Panc1 (cell line): ENCODE data around the gene FOXK2. TPM values are rescaled to one million over a fixed set of nuclear protein-coding genes. Genes with fewer than 3 reads are reported as not detected.
"Not testable (repeated sequence)": the region's sequence is repeated elsewhere in the genome, so short reads cannot be mapped to it uniquely, and the experiment has no call there.

Experiments
- ATAC-seq: fragments of 200-7000 bp; cut with Tn5 transposase; 2 replicates; pipeline ENCODE4 v1.9.1; 2020; ENCODE audit warnings: mild to moderate bottlenecking, moderate library complexity
- BruUV-seq: library from RNA; stranded (reverse); fragments of 400-500 nt; replicated peaks from 2 replicates; lab custom pipeline; 2021; lab: Mats Ljungman, UMichigan
- CTCF ChIA-PET: fragments of 300-600 bp; sonication (Branson Sonifier 250); formaldehyde crosslinking; loops from one replicate; lab custom pipeline; 2022; ENCODE audit warnings: antibody characterized with exemption; lab: Charles Lee
- POLR2A ChIA-PET: fragments of 300-600 bp; sonication (Branson Sonifier 250); formaldehyde crosslinking; loops from one replicate; lab custom pipeline; 2022; ENCODE audit warnings: antibody characterized with exemption; lab: Charles Lee
- DNase-seq: peaks from one replicate; pipeline ENCODE4 v3.0.0-alpha.2; 2010; ENCODE audit warnings: low read depth, low spot score
- H3K27ac ChIP-seq: 2 replicates; pipeline ENCODE4 v1.5.1; 2011; ENCODE audit warnings: mild to moderate bottlenecking, low read length, inconsistent platforms
- H3K27me3 ChIP-seq: fragments of 200-500 bp; sonication (Bioruptor generic); 2 replicates; pipeline ENCODE4 v1.6.0; 2014; ENCODE audit warnings: low read length, inconsistent platforms; ENCODE audit not compliant: control insufficient read depth, insufficient read depth
- H3K36me3 ChIP-seq: fragments of 200-500 bp; sonication (Bioruptor generic); 2 replicates; pipeline ENCODE4 v1.5.1; 2014; ENCODE audit warnings: inconsistent platforms, mild to moderate bottlenecking, low read length, moderate library complexity; ENCODE audit not compliant: control insufficient read depth, insufficient read depth
- H3K4me1 ChIP-seq: 2 replicates; pipeline ENCODE4 v1.5.1; 2011; ENCODE audit warnings: inconsistent platforms, mild to moderate bottlenecking, low read length, moderate library complexity; ENCODE audit not compliant: control insufficient read depth, insufficient read depth
- H3K4me3 ChIP-seq, 2 experiments: 2 replicates each; pipeline ENCODE4 v1.5.1; 2011 to 2012; ENCODE audit warnings: low read depth in 2 of 2, low read length in 2 of 2, mild to moderate bottlenecking in 2 of 2, inconsistent platforms in 1 of 2, moderate library complexity in 1 of 2
- H3K9me3 ChIP-seq: fragments of 200-500 bp; sonication (Bioruptor generic); 2 replicates; pipeline ENCODE4 v1.5.1; 2014; ENCODE audit warnings: low read depth, mild to moderate bottlenecking, inconsistent platforms, low read length, moderate library complexity; ENCODE audit not compliant: control insufficient read depth, insufficient read depth
- CTCF ChIP-seq: fragments of 450-650 bp; IDR thresholded peaks from 2 replicates; pipeline ENCODE4 v1.5.1; 2017; ENCODE audit warnings: mild to moderate bottlenecking
- POLR2AphosphoS5 ChIP-seq: IDR thresholded peaks from 2 replicates; pipeline ENCODE4 v1.6.1; 2012; ENCODE audit warnings: mild to moderate bottlenecking, low read depth, low read length, moderate library complexity
- SIN3A ChIP-seq: IDR thresholded peaks from 2 replicates; pipeline ENCODE4 v1.6.1; 2012; ENCODE audit warnings: low read depth, mild to moderate bottlenecking, low read length, moderate library complexity, borderline replicate concordance; ENCODE audit not compliant: insufficient read depth
- TCF7L2 ChIP-seq: IDR thresholded peaks from 2 replicates; pipeline ENCODE4 v1.6.1; 2011; ENCODE audit warnings: mild to moderate bottlenecking, low read depth, low read length, inconsistent platforms
- in situ Hi-C: cut with HindIII; loops from 2 replicates; pipeline ENCODE4 v1.10.0; 2016; ENCODE audit warnings: low sequenced_read_pairs, low pct_unique_long_range_greater_than_20kb
- intact Hi-C: fragments of 100-400 bp; cut with micrococcal nuclease; formaldehyde crosslinking; loops from one replicate; pipeline ENCODE4 v1.10.0; 2022; ENCODE audit not compliant: unreplicated experiment
- total RNA-seq: library from RNA; stranded (reverse); gene quantifications from one replicate; pipeline ENCODE4 v1.2.1, GENCODE V29; 2021; ENCODE audit not compliant: unreplicated experiment
- TF ChIP-seq, protein P1 (sequence below), 2 experiments: IDR thresholded peaks; 2 replicates each; pipeline ENCODE4 v1.6.1; 2011 to 2012; ENCODE audit warnings: low read depth in 2 of 2, control low read depth in 1 of 2, low read length in 1 of 2, mild to moderate bottlenecking in 1 of 2, moderate library complexity in 1 of 2; ENCODE audit not compliant: insufficient read depth in 1 of 2

Gene FOXK2
- total RNA-seq, 1 experiment from 2014 or later: 143 TPM

GRCh38 chr17:82583720-82584234 lies 64.2 kb downstream of the FOXK2 start:
- ChIA-PET CTCF (no interaction called here), POLR2A (no interaction called here)
- intact Hi-C loops (no loop called here), in situ Hi-C loops (no loop called here)
- Histone ChIP-seq H3K27ac (no peak overlapping the region), H3K27me3 (no peaks in the 10 kb centered on the region), H3K4me3 (no peak overlapping the region), H3K9me3 (no peaks in the 10 kb centered on the region), H3K4me1 (no peaks in the 10 kb centered on the region), H3K36me3 (no peaks in the 10 kb centered on the region; the same call in 1 of the 2 replicates)
- no peak for ATAC-seq
- no peak for DNase-seq
- BruUV-seq: no TSS peak
- TF ChIP-seq SIN3A (no peak), TCF7L2 (no peak), CTCF (no peak), POLR2AphosphoS5 (no peak)
- TF ChIP-seq, protein P1, sequence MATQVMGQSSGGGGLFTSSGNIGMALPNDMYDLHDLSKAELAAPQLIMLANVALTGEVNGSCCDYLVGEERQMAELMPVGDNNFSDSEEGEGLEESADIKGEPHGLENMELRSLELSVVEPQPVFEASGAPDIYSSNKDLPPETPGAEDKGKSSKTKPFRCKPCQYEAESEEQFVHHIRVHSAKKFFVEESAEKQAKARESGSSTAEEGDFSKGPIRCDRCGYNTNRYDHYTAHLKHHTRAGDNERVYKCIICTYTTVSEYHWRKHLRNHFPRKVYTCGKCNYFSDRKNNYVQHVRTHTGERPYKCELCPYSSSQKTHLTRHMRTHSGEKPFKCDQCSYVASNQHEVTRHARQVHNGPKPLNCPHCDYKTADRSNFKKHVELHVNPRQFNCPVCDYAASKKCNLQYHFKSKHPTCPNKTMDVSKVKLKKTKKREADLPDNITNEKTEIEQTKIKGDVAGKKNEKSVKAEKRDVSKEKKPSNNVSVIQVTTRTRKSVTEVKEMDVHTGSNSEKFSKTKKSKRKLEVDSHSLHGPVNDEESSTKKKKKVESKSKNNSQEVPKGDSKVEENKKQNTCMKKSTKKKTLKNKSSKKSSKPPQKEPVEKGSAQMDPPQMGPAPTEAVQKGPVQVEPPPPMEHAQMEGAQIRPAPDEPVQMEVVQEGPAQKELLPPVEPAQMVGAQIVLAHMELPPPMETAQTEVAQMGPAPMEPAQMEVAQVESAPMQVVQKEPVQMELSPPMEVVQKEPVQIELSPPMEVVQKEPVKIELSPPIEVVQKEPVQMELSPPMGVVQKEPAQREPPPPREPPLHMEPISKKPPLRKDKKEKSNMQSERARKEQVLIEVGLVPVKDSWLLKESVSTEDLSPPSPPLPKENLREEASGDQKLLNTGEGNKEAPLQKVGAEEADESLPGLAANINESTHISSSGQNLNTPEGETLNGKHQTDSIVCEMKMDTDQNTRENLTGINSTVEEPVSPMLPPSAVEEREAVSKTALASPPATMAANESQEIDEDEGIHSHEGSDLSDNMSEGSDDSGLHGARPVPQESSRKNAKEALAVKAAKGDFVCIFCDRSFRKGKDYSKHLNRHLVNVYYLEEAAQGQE (IDR thresholded peaks at IDR 0.05; ENCODE audit: insufficient read depth in 1 of 2, low read depth in 2 of 2, low read length in 1 of 2): no peak

- H3K9me3 ChIP-seq, ATAC-seq, H3K27ac ChIP-seq, DNase-seq, intact Hi-C loops, POLR2A ChIA-PET, H3K4me3 ChIP-seq, in situ Hi-C loops, CTCF ChIA-PET, H3K27me3 ChIP-seq, H3K4me1 ChIP-seq, H3K36me3 ChIP-seq, BruUV-seq: not testable (repeated sequence)
Observed at GRCh38 chr17:82585935-82586575, 66.5 kb downstream of the FOXK2 start.

DNA sequence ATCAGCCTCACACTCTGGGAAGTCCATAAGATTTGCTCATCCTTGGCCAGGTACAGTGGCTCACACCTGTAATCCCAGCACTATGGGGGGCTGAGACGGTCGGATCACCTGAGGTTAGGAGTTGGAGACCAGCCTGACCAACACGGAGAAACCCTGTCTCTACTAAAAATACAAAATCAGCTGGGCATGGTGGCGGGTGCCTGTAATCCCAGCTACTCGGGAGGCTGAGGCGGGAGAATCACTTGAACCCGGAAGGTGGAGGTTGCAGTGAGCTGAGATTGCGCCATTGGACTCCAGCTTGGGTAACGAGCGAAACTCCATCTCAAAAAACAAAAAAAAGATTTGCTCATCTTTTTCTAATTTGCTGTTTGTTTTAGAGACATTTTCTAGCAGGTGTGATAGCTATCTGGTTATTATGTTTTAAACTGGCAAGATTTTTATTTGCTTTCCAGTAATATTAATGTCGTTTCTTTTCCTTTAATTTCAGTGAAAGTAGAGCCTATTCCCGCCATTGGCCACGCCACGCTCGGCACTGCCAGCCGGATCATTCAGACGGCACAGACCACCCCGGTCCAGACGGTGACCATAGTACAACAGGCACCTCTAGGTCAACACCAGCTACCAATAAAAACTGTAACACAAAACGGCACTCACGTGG lies 67.2 kb downstream of the FOXK2 start:
- no peak for ATAC-seq
- Histone ChIP-seq H3K4me1 (0 out of 2 replicates have a peak, but pooled peaks cover 5% of the 10 kb centered on the region), H3K9me3 (no peaks in the 10 kb centered on the region), H3K36me3 (no peaks in the 10 kb centered on the region; the same call in 1 of the 2 replicates), H3K4me3 (no peak overlapping the region), H3K27me3 (no peaks in the 10 kb centered on the region), H3K27ac (no peak overlapping the region)
- BruUV-seq: no TSS peak
- TF ChIP-seq CTCF (no peak), TCF7L2 (no peak), SIN3A (no peak), POLR2AphosphoS5 (no peak)
- TF ChIP-seq, protein P1 (IDR thresholded peaks at IDR 0.05; ENCODE audit: insufficient read depth in 1 of 2, low read depth in 2 of 2, low read length in 1 of 2): no peak
- CTCF ChIA-PET: no interaction called here
- intact Hi-C loops: no loop called here
- POLR2A ChIA-PET: no interaction called here
- in situ Hi-C loops: no loop called here
- DNase-seq: no peak
